HUES48 (cell line): ENCODE data around the gene RASD1.

Experiments
- H3K27ac ChIP-seq: one replicate; pipeline ENCODE4 v1.7.0; 2013; ENCODE audit warnings: low read depth, low read length, inconsistent platforms
- H3K27me3 ChIP-seq: 2 replicates; pipeline ENCODE4 v1.6.1; 2013; ENCODE audit warnings: mild to moderate bottlenecking, low read length; ENCODE audit not compliant: control insufficient read depth, insufficient read depth
- H3K36me3 ChIP-seq: 2 replicates; pipeline ENCODE4 v1.6.1; 2013; ENCODE audit warnings: low read length; ENCODE audit not compliant: control insufficient read depth, insufficient read depth
- H3K4me1 ChIP-seq: 2 replicates; pipeline ENCODE4 v1.6.1; 2013; ENCODE audit warnings: mild to moderate bottlenecking, low read length; ENCODE audit not compliant: control insufficient read depth, insufficient read depth
- H3K4me3 ChIP-seq: 2 replicates; pipeline ENCODE4 v1.5.1; 2013; ENCODE audit warnings: mild to moderate bottlenecking, low read depth, low read length
- H3K9ac ChIP-seq: 2 replicates; pipeline ENCODE4 v1.6.1; 2013; ENCODE audit warnings: mild to moderate bottlenecking, low read depth, low read length, moderate library complexity
- H3K9me3 ChIP-seq: 2 replicates; pipeline ENCODE4 v1.6.1; 2013; ENCODE audit warnings: low read length; ENCODE audit not compliant: control insufficient read depth, insufficient read depth

The RASD1 gene

GRCh38 chr17:17480593-17481148 lies 15.5 kb downstream of the RASD1 start:
- H3K27ac ChIP-seq, result no peak overlapping the region
- peaks cover 4% of the 10 kb centered on the region; the same call in 1 of the 2 replicates for H3K4me1 ChIP-seq
- no peaks in the 10 kb centered on the region for H3K9me3 ChIP-seq
- H3K9ac ChIP-seq, result no peak overlapping the region
- peaks cover 43% of the 10 kb centered on the region for H3K36me3 ChIP-seq
- H3K4me3 ChIP-seq, result no peak overlapping the region
- H3K27me3 ChIP-seq, result no peaks in the 10 kb centered on the region

- Histone ChIP-seq H3K27ac (no peak overlapping the region), H3K36me3 (peaks cover 33% of the 10 kb centered on the region), H3K4me1 (peaks cover 4% of the 10 kb centered on the region; the same call in 1 of the 2 replicates), H3K9me3 (no peaks in the 10 kb centered on the region), H3K9ac (no peak overlapping the region), H3K4me3 (no peak overlapping the region), H3K27me3 (no peaks in the 10 kb centered on the region)
Observed at GRCh38 chr17:17479209-17479608, 17.0 kb downstream of the RASD1 start.

- H3K4me1 ChIP-seq, result peaks cover 4% of the 10 kb centered on the region; the same call in 1 of the 2 replicates
- H3K4me3 ChIP-seq, result peak within 1 kb of the TSS; percentile 94
- H3K27me3 ChIP-seq, result no peaks in the 10 kb centered on the region
- H3K36me3 ChIP-seq, result peaks cover 23% of the 10 kb centered on the region
- H3K9ac ChIP-seq, result peak within 1 kb of the TSS; percentile 85
- H3K9me3 ChIP-seq, result no peaks in the 10 kb centered on the region
- peak within 1 kb of the TSS; percentile 80 for H3K27ac ChIP-seq
Observed at GRCh38 chr17:17476865-17477467, 19.2 kb downstream of the RASD1 start, which contains the start of gene MED9. Gene MED9 (plus strand): TSS chr17:17477000. CDS start chr17:17477042, 42 bp downstream.

GRCh38 chr17:17474341-17474740 lies 21.9 kb downstream of the RASD1 start:
- Histone ChIP-seq H3K4me3 (no peak overlapping the region), H3K36me3 (0 out of 2 replicates have a peak, but pooled peaks cover 3% of the 10 kb centered on the region), H3K9me3 (no peaks in the 10 kb centered on the region), H3K27me3 (no peaks in the 10 kb centered on the region), H3K9ac (no peak overlapping the region), H3K4me1 (peaks cover 4% of the 10 kb centered on the region; the same call in 1 of the 2 replicates), H3K27ac (no peak overlapping the region)

- no peak overlapping the region for H3K27ac ChIP-seq
- no peaks in the 10 kb centered on the region for H3K4me1 ChIP-seq
- H3K27me3 ChIP-seq, result no peaks in the 10 kb centered on the region
- no peaks in the 10 kb centered on the region for H3K9me3 ChIP-seq
- H3K9ac ChIP-seq, result no peak overlapping the region
- no peak overlapping the region for H3K4me3 ChIP-seq
- H3K36me3 ChIP-seq, result no peaks in the 10 kb centered on the region
Observed at GRCh38 chr17:17472333-17472920, 23.8 kb downstream of the RASD1 start.

- no peak overlapping the region for H3K27ac ChIP-seq
- no peaks in the 10 kb centered on the region for H3K9me3 ChIP-seq
- no peak overlapping the region for H3K4me3 ChIP-seq
- H3K9ac ChIP-seq, result no peak overlapping the region
- H3K36me3 ChIP-seq, result no peaks in the 10 kb centered on the region
- H3K4me1 ChIP-seq, result no peaks in the 10 kb centered on the region
- peaks cover 4% of the 10 kb centered on the region for H3K27me3 ChIP-seq
Observed at GRCh38 chr17:17469996-17470395, 26.2 kb downstream of the RASD1 start.

GRCh38 chr17:17469358-17469757 lies 26.8 kb downstream of the RASD1 start:
- Histone ChIP-seq H3K4me1 (no peaks in the 10 kb centered on the region), H3K9ac (no peak overlapping the region), H3K4me3 (no peak overlapping the region), H3K9me3 (no peaks in the 10 kb centered on the region), H3K27ac (no peak overlapping the region), H3K36me3 (no peaks in the 10 kb centered on the region), H3K27me3 (peaks cover 4% of the 10 kb centered on the region)

GRCh38 chr17:17468217-17469010 lies 27.8 kb downstream of the RASD1 start:
- peaks cover 4% of the 10 kb centered on the region for H3K27me3 ChIP-seq
- no peaks in the 10 kb centered on the region for H3K4me1 ChIP-seq
- H3K9ac ChIP-seq, result no peak overlapping the region
- H3K27ac ChIP-seq, result no peak overlapping the region
- no peak overlapping the region for H3K4me3 ChIP-seq
- no peaks in the 10 kb centered on the region for H3K36me3 ChIP-seq
- no peaks in the 10 kb centered on the region for H3K9me3 ChIP-seq

GRCh38 chr17:17467720-17468119 lies 28.5 kb downstream of the RASD1 start:
- H3K9me3 ChIP-seq, result no peaks in the 10 kb centered on the region
- H3K27ac ChIP-seq, result no peak overlapping the region
- no peaks in the 10 kb centered on the region for H3K36me3 ChIP-seq
- no peak overlapping the region for H3K4me3 ChIP-seq
- H3K4me1 ChIP-seq, result no peaks in the 10 kb centered on the region
- no peak overlapping the region for H3K9ac ChIP-seq
- peaks cover 4% of the 10 kb centered on the region for H3K27me3 ChIP-seq

GRCh38 chr17:17467016-17467415 lies 29.2 kb downstream of the RASD1 start:
- Histone ChIP-seq H3K27ac (no peak overlapping the region), H3K36me3 (no peaks in the 10 kb centered on the region), H3K9me3 (no peaks in the 10 kb centered on the region), H3K27me3 (peaks cover 4% of the 10 kb centered on the region), H3K4me1 (no peaks in the 10 kb centered on the region), H3K9ac (no peak overlapping the region), H3K4me3 (no peak overlapping the region)

- Histone ChIP-seq H3K27me3 (peaks cover 4% of the 10 kb centered on the region), H3K9ac (no peak overlapping the region), H3K9me3 (no peaks in the 10 kb centered on the region), H3K4me1 (no peaks in the 10 kb centered on the region), H3K27ac (no peak overlapping the region), H3K36me3 (no peaks in the 10 kb centered on the region), H3K4me3 (no peak overlapping the region)
Observed at GRCh38 chr17:17466511-17466910, 29.7 kb downstream of the RASD1 start.
